Cardiac fibroblast (primary cell): ENCODE data around the gene PPP1R27.
"Not testable (repeated sequence)": the region's sequence is repeated elsewhere in the genome, so short reads cannot be mapped to it uniquely, and the experiment has no call there.

Source experiments
- DNase-seq, 2 donors: peaks; one replicate each; pipeline versions ENCODE4 v3.0.0 to v3.0.0-alpha.2; 2010; ENCODE audit warnings: low read depth in 2 of 2
- H3K4me3 ChIP-seq, 2 donors: replicated peaks in 1 of 2; 1 replicate in 1 of 2; 2 replicates in 1 of 2; pipeline ENCODE4 v1.5.1; 2011; ENCODE audit warnings: low read depth in 2 of 2, low read length in 2 of 2, mild to moderate bottlenecking in 2 of 2, moderate library complexity in 1 of 2
- TF ChIP-seq, protein P1 (sequence below): IDR thresholded peaks from one replicate; pipeline ENCODE4 v1.5.1; 2011; ENCODE audit warnings: low read depth, mild to moderate bottlenecking, low read length, inconsistent platforms

PPP1R27 gene

GRCh38 chr17:81844327-81844851 lies 9.5 kb upstream of the PPP1R27 start:
- TF ChIP-seq, protein P1, sequence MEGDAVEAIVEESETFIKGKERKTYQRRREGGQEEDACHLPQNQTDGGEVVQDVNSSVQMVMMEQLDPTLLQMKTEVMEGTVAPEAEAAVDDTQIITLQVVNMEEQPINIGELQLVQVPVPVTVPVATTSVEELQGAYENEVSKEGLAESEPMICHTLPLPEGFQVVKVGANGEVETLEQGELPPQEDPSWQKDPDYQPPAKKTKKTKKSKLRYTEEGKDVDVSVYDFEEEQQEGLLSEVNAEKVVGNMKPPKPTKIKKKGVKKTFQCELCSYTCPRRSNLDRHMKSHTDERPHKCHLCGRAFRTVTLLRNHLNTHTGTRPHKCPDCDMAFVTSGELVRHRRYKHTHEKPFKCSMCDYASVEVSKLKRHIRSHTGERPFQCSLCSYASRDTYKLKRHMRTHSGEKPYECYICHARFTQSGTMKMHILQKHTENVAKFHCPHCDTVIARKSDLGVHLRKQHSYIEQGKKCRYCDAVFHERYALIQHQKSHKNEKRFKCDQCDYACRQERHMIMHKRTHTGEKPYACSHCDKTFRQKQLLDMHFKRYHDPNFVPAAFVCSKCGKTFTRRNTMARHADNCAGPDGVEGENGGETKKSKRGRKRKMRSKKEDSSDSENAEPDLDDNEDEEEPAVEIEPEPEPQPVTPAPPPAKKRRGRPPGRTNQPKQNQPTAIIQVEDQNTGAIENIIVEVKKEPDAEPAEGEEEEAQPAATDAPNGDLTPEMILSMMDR: no peak
- no peak overlapping the region for H3K4me3 ChIP-seq
- no peak for DNase-seq

DNA sequence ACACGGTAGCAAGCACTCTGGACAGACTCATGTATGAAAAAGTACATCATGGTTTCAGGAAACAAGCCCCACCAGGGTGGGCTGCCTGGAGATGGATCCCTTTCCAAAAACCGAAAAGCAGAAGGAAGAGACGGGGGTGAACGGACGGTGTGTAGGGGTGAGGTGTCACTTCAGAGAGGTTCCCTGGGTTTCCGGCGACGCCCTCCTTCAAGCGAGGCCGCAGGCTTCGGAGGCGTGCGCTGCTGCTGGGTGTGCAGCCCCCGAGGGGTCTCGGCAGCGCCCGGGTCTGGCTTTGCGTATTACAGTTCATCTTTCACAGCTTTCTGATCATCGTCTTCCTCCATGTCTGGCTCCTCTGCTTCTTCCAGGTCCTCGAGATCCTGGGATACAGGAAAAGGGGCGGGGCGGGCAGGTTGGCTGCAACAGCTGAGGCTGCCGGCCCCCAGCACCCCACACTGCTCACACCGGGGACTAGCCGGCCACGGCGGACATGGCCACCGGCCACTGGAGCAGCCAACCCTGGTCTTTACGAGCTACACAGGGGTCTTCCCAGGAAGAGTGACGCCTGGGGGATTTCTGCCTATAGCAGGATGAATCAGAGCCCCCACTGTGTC lies 9.0 kb upstream of the PPP1R27 start:
- TF ChIP-seq, protein P1: no peak
- DNase-seq: no peak
- no peak overlapping the region for H3K4me3 ChIP-seq

DNA sequence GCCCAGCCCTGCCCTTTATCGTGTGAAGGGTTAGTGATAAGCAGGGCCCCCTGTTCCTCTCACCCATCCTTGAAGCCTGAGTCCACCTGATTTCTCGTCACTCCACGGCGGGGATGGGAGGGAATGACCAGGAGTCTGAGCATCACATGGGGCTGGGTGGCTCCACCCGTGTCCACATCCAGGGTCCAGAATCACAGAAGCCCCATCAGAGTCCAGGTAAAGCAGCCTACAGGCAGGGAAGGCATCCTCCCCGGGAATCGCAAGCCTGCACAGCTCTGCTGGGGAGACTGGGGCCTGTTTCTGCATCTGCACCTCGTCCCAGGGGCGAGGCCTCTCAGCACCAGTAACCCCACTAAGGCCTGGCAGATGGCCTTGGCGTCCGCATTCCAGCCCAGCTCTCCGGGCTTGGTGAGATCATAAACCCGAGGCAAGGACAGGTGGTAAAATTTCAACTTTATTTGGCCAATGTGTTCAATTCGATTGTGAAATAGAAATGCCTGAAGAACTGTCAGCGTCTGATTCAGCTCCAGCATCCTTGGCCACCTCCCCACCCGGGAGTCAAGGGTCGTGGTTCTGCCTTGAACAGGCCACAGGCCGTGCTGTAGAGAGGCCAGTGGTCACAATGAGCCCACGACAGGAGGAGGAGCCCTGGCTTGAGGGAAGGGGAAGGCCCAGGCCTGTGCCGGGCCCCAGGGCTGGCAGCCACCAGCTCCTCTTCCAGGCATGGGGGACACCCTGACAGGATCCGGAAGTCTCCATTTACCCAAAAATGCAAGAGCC lies 8.1 kb upstream of the PPP1R27 start:
- TF ChIP-seq, protein P1: no peak
- peak; percentile 22 to 56 for DNase-seq
- no peak overlapping the region for H3K4me3 ChIP-seq

- H3K4me3 ChIP-seq: no peak overlapping the region
- DNase-seq: no peak
- TF ChIP-seq, protein P1: no peak
Measured at GRCh38 chr17:81842378-81842724, 7.5 kb upstream of the PPP1R27 start.

DNA sequence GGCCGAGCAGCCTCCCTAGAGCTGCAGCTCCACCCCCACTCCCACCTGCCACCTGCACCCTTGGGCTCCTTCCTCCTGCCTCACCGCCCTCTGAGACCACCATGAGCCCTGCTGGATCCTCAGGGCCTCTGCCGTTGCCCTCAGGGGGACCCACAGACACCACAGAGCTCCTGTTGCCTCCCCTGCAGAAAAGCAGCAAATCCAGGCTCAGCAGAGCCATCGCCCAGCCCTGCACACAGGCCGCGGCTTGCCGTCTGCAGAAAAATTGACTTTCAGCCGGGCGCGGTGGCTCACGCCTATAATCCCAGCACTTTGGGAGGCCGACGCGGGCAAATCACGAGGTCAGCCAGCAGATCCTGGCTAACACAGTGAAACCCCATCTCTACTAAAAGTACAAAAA lies 7.0 kb upstream of the PPP1R27 start:
- TF ChIP-seq, protein P1: no peak
- H3K4me3 ChIP-seq: no peak overlapping the region
- DNase-seq: no peak

GRCh38 chr17:81840826-81841778 lies 6.3 kb upstream of the PPP1R27 start:
- TF ChIP-seq, protein P1: no peak
- H3K4me3 ChIP-seq: no peak overlapping the region
- DNase-seq: no peak

DNA sequence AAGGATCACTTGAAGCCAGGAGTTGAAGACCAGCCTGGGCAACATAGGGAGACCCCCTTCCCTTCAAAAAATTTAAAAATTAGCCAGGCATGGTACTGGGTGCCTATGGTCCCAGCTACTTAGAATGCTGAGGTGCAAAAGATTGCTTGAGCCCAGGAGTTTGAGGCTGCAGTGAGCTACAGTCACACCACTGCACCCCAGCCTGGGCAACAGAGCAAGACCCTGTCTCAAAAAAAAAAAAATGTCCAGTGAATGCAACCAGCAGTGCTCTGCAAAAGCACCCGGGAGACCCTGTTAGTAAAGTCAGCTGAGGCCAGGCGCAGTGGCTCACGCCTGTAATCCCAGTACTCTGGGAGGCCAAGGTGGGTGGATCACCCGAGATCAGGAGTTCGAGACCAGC lies 5.2 kb upstream of the PPP1R27 start:
- H3K4me3 ChIP-seq, DNase-seq: not testable (repeated sequence)
